GM21447 (cell line): ENCODE measurements around the gene AXL.
"Not testable (repeated sequence)": the region's sequence is repeated elsewhere in the genome, so short reads cannot be mapped to it uniquely, and the experiment has no call there.

ENCODE experiments used
- ATAC-seq: cut with Tn5 transposase; IDR thresholded peaks from one replicate; pipeline ENCODE4 v1.9.1; 2021; ENCODE audit not compliant: unreplicated experiment

The AXL gene

GRCh38 chr19:41206456-41206855 lies 12.6 kb upstream of the AXL start:
- no peak for ATAC-seq

- no peak for ATAC-seq
Measured at GRCh38 chr19:41206926-41207750, 11.9 kb upstream of the AXL start.

- no peak for ATAC-seq
Measured at GRCh38 chr19:41214161-41214560, 4.9 kb upstream of the AXL start.

- no peak for ATAC-seq
Measured at GRCh38 chr19:41217741-41218140, 1.3 kb upstream of the AXL start.

- no peak for ATAC-seq
Measured at GRCh38 chr19:41218249-41218614, 791 bp upstream of the AXL start.

GRCh38 chr19:41219924-41220567 lies 1.0 kb downstream of the AXL start:
- ATAC-seq = no peak

- ATAC-seq = no peak
Measured at GRCh38 chr19:41220811-41221210, 1.8 kb downstream of the AXL start.

GRCh38 chr19:41221514-41222205 lies 2.6 kb downstream of the AXL start:
- ATAC-seq = no peak

- no peak for ATAC-seq
Measured at GRCh38 chr19:41222240-41222639, 3.2 kb downstream of the AXL start.

- ATAC-seq = no peak
Measured at GRCh38 chr19:41223431-41224234, 4.6 kb downstream of the AXL start.

- no peak for ATAC-seq
Measured at GRCh38 chr19:41224632-41225031, 5.6 kb downstream of the AXL start.

GRCh38 chr19:41225238-41226052 lies 6.4 kb downstream of the AXL start:
- ATAC-seq = no peak

- no peak for ATAC-seq
Measured at GRCh38 chr19:41226053-41226873, 7.2 kb downstream of the AXL start.

GRCh38 chr19:41226874-41227390 lies 7.9 kb downstream of the AXL start:
- no peak for ATAC-seq

DNA sequence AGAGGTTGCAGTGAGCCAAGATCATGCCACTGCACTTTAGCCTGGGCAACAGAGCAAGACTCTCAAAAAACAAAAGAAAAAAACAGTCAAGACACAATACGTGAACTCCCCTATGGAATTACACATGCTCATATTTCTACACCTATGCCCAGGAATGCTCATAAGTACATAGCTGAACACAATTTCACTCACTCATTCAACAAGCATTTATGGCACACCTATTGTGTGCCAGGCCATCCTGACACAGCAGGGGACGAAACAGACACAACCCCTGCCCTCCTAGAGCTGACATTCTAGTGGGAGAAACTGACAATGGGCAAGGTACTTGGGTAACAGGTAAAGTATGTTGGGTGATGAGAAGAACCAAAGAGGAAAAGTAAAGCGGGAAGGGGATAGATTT lies 9.5 kb downstream of the AXL start:
- no peak for ATAC-seq

DNA sequence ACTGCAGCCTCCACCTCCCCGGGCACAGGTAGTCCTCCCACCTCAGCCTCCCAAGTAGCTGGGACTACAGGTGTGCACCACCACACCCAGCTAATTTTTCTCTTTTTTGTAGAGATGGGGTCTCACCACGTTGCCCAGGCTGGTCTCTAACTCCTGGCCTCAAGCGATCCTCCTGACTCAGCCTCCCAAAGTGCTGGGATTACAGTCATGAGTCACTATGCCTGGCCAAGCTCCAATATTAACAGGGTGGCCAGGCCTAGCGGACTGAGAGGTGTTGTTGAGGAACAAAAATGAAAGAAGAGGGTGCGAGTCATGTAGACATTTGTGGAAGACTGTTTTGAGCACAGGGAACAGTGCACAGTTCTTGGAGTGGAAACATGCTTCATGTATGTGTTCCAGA lies 10.3 kb downstream of the AXL start:
- ATAC-seq = not testable (repeated sequence)

DNA sequence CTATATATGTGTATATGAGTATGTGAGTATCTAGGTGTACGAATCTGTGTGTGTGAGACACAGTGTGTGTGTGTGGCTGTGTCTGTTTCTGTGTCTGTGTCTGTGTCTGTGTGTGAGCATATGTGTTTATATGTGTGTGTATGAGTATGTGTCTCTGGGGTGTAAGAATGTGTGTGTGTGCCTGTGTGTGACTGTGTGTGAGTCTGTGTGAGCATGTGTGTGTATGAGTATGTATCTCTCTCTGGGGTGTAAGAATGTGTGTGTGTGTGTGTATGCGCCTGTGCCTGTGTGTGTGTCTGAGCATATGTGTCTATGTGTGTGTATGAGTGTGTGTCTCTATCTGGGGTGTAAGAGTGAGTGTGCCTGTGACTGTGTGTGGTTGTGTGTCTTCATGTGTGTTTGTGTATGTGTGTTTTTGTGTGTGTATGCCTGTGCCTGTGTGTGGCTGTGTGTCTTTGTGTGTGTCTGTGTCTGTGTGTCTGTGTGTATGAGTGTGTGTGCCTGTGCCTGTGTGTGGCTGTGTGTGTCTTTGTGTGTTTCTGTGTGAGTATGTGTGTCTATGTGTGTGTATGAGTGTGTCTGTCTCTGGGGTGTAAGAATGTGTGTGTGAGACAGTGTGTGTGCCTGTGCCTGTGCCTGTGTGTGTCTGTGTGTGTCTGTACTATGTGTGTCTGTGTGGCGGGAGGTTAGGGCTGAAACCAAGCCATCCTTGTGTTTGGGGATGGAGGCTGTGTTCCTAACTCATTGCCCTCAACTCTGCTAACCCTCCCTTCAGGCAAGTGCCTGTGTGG lies 11.2 kb downstream of the AXL start:
- ATAC-seq = no peak

DNA sequence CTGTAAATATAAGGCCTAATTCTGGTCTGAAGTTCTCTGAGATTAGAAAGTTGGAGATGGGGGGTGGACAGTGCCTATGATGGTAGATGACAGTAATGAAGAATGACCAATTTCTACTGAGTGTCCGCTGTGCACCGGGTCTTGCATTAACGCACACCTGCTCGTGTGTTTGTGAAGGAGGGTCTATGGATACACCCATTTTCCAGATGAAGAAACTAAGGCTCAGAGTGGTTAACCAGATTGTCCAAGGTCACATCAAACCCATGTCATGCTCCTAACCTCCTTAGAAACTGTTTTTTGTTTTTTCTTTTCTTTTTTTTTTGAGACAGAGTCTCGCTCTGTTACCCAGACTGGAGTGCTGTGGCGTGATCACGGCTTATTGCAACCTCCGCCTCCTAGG lies 13.7 kb downstream of the AXL start:
- ATAC-seq = no peak
